ENCODE results near the gene UACA. TPM values are rescaled to one million over a fixed set of nuclear protein-coding genes. Genes with fewer than 3 reads are reported as not detected.

The UACA gene
- total and polyA plus RNA-seq, 2 experiments from 2014 or later: 21.5 to 35.8 TPM

GRCh38 chr15:70701891-70702568, 61.3 kb downstream of the UACA start (continued):
- TF ChIP-seq REST (IDR thresholded peaks at IDR 0.05; ENCODE audit: unreplicated experiment): no peak
- TF ChIP-seq CREB1 (CRISPR knock-in tag; IDR thresholded peaks at IDR 0.05; ENCODE audit: low read depth): no peak
- no peak for TF ChIP-seq ZNF114 (CRISPR knock-in tag; IDR thresholded peaks at IDR 0.05)
- TF ChIP-seq ZNF331 (CRISPR knock-in tag; IDR thresholded peaks at IDR 0.05; ENCODE audit: low read depth): no peak
- TF ChIP-seq JUNB (IDR thresholded peaks at IDR 0.05; ENCODE audit: unreplicated experiment): no peak
- no peak for TF ChIP-seq EZH2 (IDR thresholded peaks at IDR 0.05; ENCODE audit: low read depth, unreplicated experiment)
- TF ChIP-seq CTCF (conservative IDR thresholded peaks at IDR 0.05; ENCODE audit: low read depth in 2 of 2): no peak

- Histone ChIP-seq H4K20me1 (replicated peaks; ENCODE audit: insufficient read depth) (no peaks in the 10 kb centered on the region), H3K4me3 (no peak overlapping the region), H3K27ac (ENCODE audit: low read depth) (no peak overlapping the region), H3K4me1 (ENCODE audit: insufficient read depth) (peaks cover 20% of the 10 kb centered on the region), H2AFZ (no peak overlapping the region), H3K4me2 (no peak overlapping the region), H3K27me3 (ENCODE audit: insufficient read depth) (no peaks in the 10 kb centered on the region), H3K79me2 (replicated peaks; ENCODE audit: insufficient read depth) (peaks cover 4% of the 10 kb centered on the region; the same call in 1 of the 2 replicates), H3F3A (replicated peaks; ENCODE audit: low read depth) (no peaks in the 10 kb centered on the region), H3K36me3 (ENCODE audit: insufficient read depth) (no peaks in the 10 kb centered on the region), H3K9me2 (ENCODE audit: insufficient read depth) (no peaks in the 10 kb centered on the region)
- Mint-ChIP-seq H3K9me3 (no peaks in the 10 kb centered on the region), H3K4me3 (no peak overlapping the region), H3K36me3 (ENCODE audit: low read depth) (no peaks in the 10 kb centered on the region), H3K27me3 (ENCODE audit: insufficient read depth, low read depth, poor library complexity) (no peaks in the 10 kb centered on the region), H3K4me1 (peaks cover 44% of the 10 kb centered on the region), H3K27ac (no peak overlapping the region; the same call in none of the 2 replicates)
- no peak for ATAC-seq
- no peak for DNase-seq (ENCODE audit: low spot score)
- TF ChIP-seq REST (IDR thresholded peaks at IDR 0.05; ENCODE audit: unreplicated experiment): no peak
- TF ChIP-seq EZH2 (IDR thresholded peaks at IDR 0.05; ENCODE audit: low read depth, unreplicated experiment): no peak
- TF ChIP-seq JUNB (IDR thresholded peaks at IDR 0.05; ENCODE audit: unreplicated experiment): no peak
- no peak for TF ChIP-seq POLR2AphosphoS5 (IDR thresholded peaks at IDR 0.05; ENCODE audit: low read depth)
- no peak for TF ChIP-seq NANOG (IDR thresholded peaks at IDR 0.05; ENCODE audit: borderline replicate concordance)
- no peak for TF ChIP-seq EZH2phosphoT487 (IDR thresholded peaks at IDR 0.05; ENCODE audit: unreplicated experiment)
- no peak for TF ChIP-seq ZNF331 (CRISPR knock-in tag; IDR thresholded peaks at IDR 0.05; ENCODE audit: low read depth)
- no peak for TF ChIP-seq STAT1 (IDR thresholded peaks at IDR 0.05; ENCODE audit: unreplicated experiment)
Observed at GRCh38 chr15:70701171-70701570, 62.2 kb downstream of the UACA start.

Data from GM23338 (cell line).